GM12864 (cell line): ENCODE results near the gene ZNF354C.

Source experiments
- DNase-seq: peaks from one replicate; pipeline ENCODE4 v3.0.0-alpha.2; 2011; ENCODE audit warnings: low read depth
- H3K4me3 ChIP-seq: 2 replicates; pipeline ENCODE4 v1.5.1; 2011; ENCODE audit warnings: mild to moderate bottlenecking, low read depth, low read length, control low read depth
- TF ChIP-seq, protein P1 (sequence below): IDR thresholded peaks from 2 replicates; pipeline ENCODE4 v1.5.1; 2011; ENCODE audit warnings: low read depth, mild to moderate bottlenecking, moderate library complexity, low read length, control low read depth, inconsistent platforms; ENCODE audit errors: missing control alignments

Gene ZNF354C

DNA sequence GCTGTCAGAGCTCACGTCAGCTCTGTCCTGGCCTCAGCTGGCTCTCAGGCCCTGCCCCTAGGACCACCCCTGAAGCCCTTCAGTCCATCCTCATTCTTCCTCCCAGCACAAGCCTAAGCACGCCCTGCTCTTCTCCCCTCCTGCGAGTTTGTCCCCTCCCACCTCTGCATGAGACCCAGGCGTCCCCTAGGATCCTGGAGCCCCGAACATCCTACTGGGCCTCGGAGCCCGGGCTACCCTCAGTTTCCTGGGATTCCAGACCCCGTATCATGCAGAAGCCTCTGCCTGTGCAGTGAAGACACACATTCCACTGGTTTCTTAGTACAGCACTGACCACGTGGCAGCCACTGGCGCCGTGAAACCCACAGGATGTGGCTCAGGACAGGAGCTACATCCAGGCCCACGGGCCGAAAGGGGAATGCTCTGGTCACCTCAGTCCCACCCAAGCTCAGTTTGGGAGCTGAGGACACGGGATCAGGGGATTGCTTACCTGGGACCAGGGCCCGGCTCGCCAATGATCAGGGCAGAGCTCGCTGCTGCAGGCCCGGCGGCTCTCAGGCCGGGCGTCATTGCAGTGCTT, 64.2 kb downstream of the ZNF354C start:
- DNase-seq: no peak
- no peak overlapping the region for H3K4me3 ChIP-seq
- TF ChIP-seq, protein P1, sequence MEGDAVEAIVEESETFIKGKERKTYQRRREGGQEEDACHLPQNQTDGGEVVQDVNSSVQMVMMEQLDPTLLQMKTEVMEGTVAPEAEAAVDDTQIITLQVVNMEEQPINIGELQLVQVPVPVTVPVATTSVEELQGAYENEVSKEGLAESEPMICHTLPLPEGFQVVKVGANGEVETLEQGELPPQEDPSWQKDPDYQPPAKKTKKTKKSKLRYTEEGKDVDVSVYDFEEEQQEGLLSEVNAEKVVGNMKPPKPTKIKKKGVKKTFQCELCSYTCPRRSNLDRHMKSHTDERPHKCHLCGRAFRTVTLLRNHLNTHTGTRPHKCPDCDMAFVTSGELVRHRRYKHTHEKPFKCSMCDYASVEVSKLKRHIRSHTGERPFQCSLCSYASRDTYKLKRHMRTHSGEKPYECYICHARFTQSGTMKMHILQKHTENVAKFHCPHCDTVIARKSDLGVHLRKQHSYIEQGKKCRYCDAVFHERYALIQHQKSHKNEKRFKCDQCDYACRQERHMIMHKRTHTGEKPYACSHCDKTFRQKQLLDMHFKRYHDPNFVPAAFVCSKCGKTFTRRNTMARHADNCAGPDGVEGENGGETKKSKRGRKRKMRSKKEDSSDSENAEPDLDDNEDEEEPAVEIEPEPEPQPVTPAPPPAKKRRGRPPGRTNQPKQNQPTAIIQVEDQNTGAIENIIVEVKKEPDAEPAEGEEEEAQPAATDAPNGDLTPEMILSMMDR: no peak

DNA sequence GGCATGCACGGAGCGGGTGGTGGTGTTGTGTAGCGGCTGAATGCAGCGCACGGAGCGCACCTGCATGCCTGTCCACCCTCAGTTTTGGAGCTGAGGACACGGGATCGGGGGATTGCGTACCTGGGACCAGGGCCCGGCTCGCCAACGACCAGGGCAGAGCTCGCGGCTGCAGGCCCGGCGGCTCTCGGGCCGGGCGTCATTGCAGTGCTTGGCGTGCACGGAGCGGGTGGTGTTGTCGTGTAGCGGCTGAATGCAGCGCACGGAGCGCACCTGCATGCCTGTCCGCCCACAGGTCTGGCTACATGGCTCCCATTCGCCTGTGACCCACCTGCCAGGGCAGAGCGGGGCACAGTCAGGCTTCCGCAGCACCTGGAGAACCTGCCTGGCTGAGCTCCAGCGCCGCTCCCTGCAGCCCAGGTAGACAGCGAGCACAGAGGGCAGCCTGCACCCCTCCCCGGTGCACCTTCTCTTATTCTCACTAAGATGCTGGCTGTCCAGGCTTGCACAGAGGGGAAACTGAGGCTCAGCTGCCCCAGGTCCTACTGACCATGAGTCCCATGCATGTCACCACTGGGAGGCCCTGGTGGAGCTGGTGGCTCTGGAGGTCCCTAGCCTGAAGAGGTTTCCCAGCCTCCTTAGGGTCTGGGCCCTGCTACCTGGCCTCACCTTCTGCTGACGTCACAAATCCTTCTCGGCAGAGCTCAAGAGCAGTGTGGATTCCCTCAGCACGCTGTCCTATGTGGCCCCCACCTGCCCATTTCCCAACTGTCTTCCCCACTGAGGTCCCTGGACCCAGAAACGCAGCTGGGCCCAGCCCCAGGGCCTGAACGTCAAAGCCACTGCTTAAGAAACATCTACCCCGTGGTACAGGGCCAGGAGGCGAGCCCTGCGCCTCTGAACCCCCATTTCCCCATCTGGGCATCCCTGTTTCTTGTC, 64.9 kb downstream of the ZNF354C start:
- TF ChIP-seq, protein P1: no peak
- H3K4me3 ChIP-seq: no peak overlapping the region
- no peak for DNase-seq

DNA sequence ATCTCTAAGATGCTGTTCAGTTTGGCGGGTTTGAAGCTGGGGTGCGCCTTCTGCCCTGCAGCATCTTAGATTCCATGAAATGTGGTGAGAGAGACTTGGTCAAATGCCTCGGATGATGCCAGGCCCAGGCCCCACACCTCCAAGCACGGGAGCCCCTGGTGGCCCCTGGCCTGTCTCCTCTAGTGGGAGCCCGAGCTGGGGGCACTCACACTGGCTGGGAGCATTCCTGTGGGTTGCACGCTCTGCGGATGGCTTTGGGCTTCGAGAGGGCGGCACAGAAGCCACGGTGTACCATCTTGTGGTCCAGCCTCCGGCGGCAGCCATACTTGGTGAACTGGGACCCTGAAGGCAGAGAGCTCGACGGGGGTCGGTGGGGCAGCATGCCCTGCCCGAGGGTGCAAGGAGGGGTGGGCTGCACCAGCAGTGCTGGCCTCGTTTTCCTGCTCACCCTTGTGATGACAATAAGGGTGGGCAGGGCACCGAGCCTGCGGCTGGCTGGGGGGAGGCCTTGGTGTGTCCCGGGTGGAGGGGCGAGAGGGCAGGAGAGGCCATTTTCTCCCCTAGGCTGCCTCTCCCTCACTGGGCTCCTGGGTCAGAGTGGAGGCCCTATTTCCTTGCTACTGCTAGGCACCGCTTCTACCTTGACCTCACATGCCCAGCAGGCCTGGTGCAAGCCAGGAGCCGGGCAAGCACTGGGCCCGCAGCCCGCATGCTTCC, 65.8 kb downstream of the ZNF354C start:
- DNase-seq: no peak
- no peak overlapping the region for H3K4me3 ChIP-seq
- TF ChIP-seq, protein P1: no peak

DNA sequence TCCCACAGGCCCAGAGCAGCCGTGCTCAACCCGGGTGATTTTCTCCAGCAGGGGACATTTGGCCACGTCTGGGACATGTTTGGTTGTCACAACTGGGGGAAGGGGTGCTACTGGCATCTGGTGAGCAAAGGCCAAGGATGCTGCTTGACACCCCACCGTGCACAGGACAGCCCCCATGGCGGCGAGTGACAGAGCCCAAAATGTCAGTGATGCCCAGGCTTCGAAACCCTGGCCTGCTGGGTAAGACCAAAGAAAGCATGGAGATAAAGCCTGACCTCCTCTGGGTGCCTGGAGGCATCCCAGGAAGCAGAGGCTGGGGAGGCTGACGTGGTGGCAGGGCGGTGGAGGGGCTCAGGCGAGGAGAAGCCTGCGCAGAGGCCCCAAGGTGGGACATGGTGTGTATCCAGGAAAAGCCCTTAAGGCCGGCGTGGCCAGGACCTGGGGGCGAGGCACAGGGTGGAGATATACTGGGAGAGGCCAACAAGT, 66.4 kb downstream of the ZNF354C start:
- no peak for DNase-seq
- H3K4me3 ChIP-seq: no peak overlapping the region
- TF ChIP-seq, protein P1: no peak

DNA sequence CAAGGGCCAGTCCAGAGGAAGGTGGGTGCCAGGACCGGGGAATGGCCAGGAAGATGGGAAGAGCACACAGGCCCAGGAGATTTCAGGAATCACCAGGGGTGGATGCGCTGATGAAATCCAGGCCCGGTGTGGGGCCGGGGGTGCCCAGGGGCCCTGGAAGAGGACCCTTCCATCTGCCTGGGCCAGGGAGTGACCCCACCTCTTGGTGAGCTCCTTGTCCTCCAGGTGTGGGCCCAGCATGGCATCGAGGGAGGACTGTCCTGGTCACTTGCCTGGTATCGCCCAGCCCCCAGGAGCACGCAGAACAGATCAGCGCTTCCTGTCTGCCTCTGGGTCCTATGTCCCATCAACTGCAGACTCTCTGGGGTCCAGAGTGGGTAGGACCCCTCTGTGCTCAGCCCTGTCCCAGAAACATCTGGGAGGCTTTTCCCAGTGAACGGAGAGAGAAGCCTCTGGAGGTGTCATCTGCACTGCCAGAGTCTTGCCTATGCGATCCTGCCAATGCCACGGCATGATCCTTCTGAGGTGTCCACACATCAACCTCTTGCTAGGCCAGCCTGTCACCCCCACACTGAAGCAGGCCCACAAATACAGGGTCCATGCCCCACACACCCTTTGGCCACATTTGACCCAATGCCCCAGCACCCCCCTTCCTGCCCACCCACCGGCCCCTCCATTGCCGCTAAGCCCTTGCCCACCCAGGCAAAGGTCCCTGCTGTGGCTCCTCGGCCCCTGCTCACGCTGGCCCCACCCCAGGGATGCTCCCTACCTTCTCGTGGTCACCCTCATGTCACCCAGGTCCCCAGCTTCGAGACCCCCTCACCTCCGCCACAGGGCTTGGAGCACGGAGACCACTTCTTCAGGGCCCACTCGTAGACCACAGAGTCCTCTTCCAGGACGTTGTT, 67.2 kb downstream of the ZNF354C start:
- DNase-seq: no peak
- H3K4me3 ChIP-seq: no peak overlapping the region
- TF ChIP-seq, protein P1: no peak

DNA sequence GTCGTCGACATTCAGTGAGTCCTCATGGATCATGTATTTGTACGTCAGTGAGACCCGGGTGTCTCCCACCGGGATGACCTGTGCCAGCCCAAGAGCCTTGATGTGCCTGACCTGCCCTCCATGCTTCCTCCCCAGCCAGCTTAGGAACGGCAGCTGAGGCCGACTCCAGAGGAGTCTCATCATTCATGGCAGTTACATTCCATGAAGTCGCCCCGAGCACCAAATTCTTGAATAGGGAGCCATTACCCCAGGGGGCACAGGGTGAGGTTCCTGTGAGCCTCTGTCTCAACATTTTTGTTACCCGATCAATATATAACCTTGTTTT, 67.8 kb downstream of the ZNF354C start:
- TF ChIP-seq, protein P1: no peak
- DNase-seq: no peak
- no peak overlapping the region for H3K4me3 ChIP-seq
